Measurements from ENCODE around the gene NOL4L.
A peak's percentile ranks its signal among the peaks of the same experiment; 100 is the strongest.

NOL4L gene

GRCh38 chr20:32559753-32560380, 25.3 kb downstream of the NOL4L start:
- no peak for DNase-seq

GRCh38 chr20:32559205-32559752, 25.9 kb downstream of the NOL4L start:
- DNase-seq, result no peak

GRCh38 chr20:32558526-32558925, 26.6 kb downstream of the NOL4L start:
- DNase-seq, result no peak

GRCh38 chr20:32557319-32557718, 27.8 kb downstream of the NOL4L start:
- DNase-seq, result no peak

GRCh38 chr20:32556312-32557184, 28.6 kb downstream of the NOL4L start:
- DNase-seq, result no peak

- DNase-seq, result no peak
Observed at GRCh38 chr20:32555584-32555983, 29.5 kb downstream of the NOL4L start.

- no peak for DNase-seq
Observed at GRCh38 chr20:32554965-32555289, 30.2 kb downstream of the NOL4L start.

- no peak for DNase-seq
Observed at GRCh38 chr20:32553618-32554017, 31.5 kb downstream of the NOL4L start.

GRCh38 chr20:32551693-32552092, 33.4 kb downstream of the NOL4L start:
- DNase-seq, result no peak

GRCh38 chr20:32549842-32550241, 35.3 kb downstream of the NOL4L start:
- no peak for DNase-seq

GRCh38 chr20:32547753-32548034, 37.4 kb downstream of the NOL4L start:
- DNase-seq, result no peak

- DNase-seq, result no peak
Observed at GRCh38 chr20:32546918-32547752, 38.0 kb downstream of the NOL4L start.

GRCh38 chr20:32544893-32545840, 40.0 kb downstream of the NOL4L start:
- DNase-seq, result peak; percentile 46

GRCh38 chr20:32544260-32544722, 40.8 kb downstream of the NOL4L start:
- no peak for DNase-seq

GRCh38 chr20:32543570-32544259, 41.4 kb downstream of the NOL4L start:
- DNase-seq, result no peak

- DNase-seq, result no peak
Observed at GRCh38 chr20:32542259-32542615, 42.9 kb downstream of the NOL4L start.

GRCh38 chr20:32541323-32542258, 43.5 kb downstream of the NOL4L start:
- DNase-seq, result no peak

- DNase-seq, result no peak
Observed at GRCh38 chr20:32539817-32540675, 45.1 kb downstream of the NOL4L start.

- no peak for DNase-seq
Observed at GRCh38 chr20:32539026-32539816, 45.9 kb downstream of the NOL4L start.
